HepG2 (cell line): ENCODE measurements around the gene MICALL2. TPM values are rescaled to one million over a fixed set of nuclear protein-coding genes. Genes with fewer than 3 reads are reported as not detected.
A peak's percentile ranks its signal among the peaks of the same experiment; 100 is the strongest.

Experiments used
- ARID5B ChIP-seq: IDR thresholded peaks from 2 replicates; pipeline ENCODE4 v1.4.0; 2020; ENCODE audit warnings: mild to moderate bottlenecking, missing genetic modification reagents
- ATF7-NPFF ChIP-seq: sonication (generic); formaldehyde crosslinking; IDR thresholded peaks from 2 replicates; pipeline ENCODE4 v1.8.1; 2023; ENCODE audit warnings: mild to moderate bottlenecking, low read depth, missing genetic modification reagents, moderate library complexity
- EEA1 ChIP-seq: sonication (generic); formaldehyde crosslinking; IDR thresholded peaks from 2 replicates; pipeline ENCODE4 v1.5.1; 2020; ENCODE audit warnings: mild to moderate bottlenecking, missing genetic modification reagents, borderline replicate concordance
- IKZF1 ChIP-seq: fragments of 450-650 bp; IDR thresholded peaks from 2 replicates; pipeline ENCODE4 v1.7.1; 2016
- MED13 ChIP-seq: sonication (generic); formaldehyde crosslinking; IDR thresholded peaks from 2 replicates; pipeline ENCODE4 v1.5.0; 2020; ENCODE audit warnings: missing genetic modification reagents
- NFYB ChIP-seq: sonication (generic); formaldehyde crosslinking; IDR thresholded peaks from 2 replicates; pipeline ENCODE4 v1.4.0; 2020; ENCODE audit warnings: missing genetic modification reagents
- POLR2A ChIP-seq, 2 experiments: IDR thresholded peaks; 2 replicates each; pipeline ENCODE4 v1.6.1; 2011; ENCODE audit warnings: low read depth in 2 of 2, low read length in 2 of 2, mild to moderate bottlenecking in 1 of 2, moderate library complexity in 1 of 2; ENCODE audit not compliant: insufficient read depth in 1 of 2
- PRMT3 ChIP-seq: sonication (generic); formaldehyde crosslinking; IDR thresholded peaks from 2 replicates; pipeline ENCODE4 v1.8.1; 2022; ENCODE audit warnings: low read depth, mild to moderate bottlenecking, moderate library complexity, missing genetic modification reagents, borderline replicate concordance
- RERE ChIP-seq: IDR thresholded peaks from 2 replicates; pipeline ENCODE4 v1.6.1; 2016; ENCODE audit warnings: low read depth, missing genetic modification reagents, missing compliant biosample characterization
- SMAD9 ChIP-seq: sonication (generic); formaldehyde crosslinking; IDR thresholded peaks from 2 replicates; pipeline ENCODE4 v1.5.1; 2020; ENCODE audit warnings: mild to moderate bottlenecking, missing genetic modification reagents
- SMYD3 ChIP-seq: sonication (generic); formaldehyde crosslinking; IDR thresholded peaks from 2 replicates; pipeline ENCODE4 v1.8.1; 2023; ENCODE audit warnings: mild to moderate bottlenecking, missing genetic modification reagents
- YEATS2 ChIP-seq: sonication (generic); formaldehyde crosslinking; IDR thresholded peaks from 2 replicates; pipeline ENCODE4 v1.4.0; 2020; ENCODE audit warnings: missing genetic modification reagents, borderline replicate concordance
- ZBTB7A ChIP-seq: sonication (generic); formaldehyde crosslinking; IDR thresholded peaks from 2 replicates; pipeline ENCODE4 v1.8.0; 2022; ENCODE audit warnings: mild to moderate bottlenecking, missing genetic modification reagents
- ZFP62 ChIP-seq: sonication (generic); formaldehyde crosslinking; IDR thresholded peaks from 2 replicates; pipeline ENCODE4 v1.4.0; 2020; ENCODE audit warnings: missing genetic modification reagents
- ZMYM2 ChIP-seq: sonication (generic); formaldehyde crosslinking; IDR thresholded peaks from 2 replicates; pipeline ENCODE4 v1.8.0; 2022; ENCODE audit warnings: mild to moderate bottlenecking, missing genetic modification reagents
- ZNF124 ChIP-seq: sonication (generic); formaldehyde crosslinking; IDR thresholded peaks from 2 replicates; pipeline ENCODE4 v1.4.0; 2020; ENCODE audit warnings: missing genetic modification reagents
- ZNF224 ChIP-seq: sonication (generic); formaldehyde crosslinking; IDR thresholded peaks from 2 replicates; pipeline ENCODE4 v1.5.0; 2020; ENCODE audit warnings: mild to moderate bottlenecking, missing genetic modification reagents
- ZNF546 ChIP-seq: sonication (generic); formaldehyde crosslinking; conservative IDR thresholded peaks from 2 replicates; pipeline ENCODE4 v1.8.1; 2023; ENCODE audit warnings: mild to moderate bottlenecking, missing genetic modification reagents
- ZNF564 ChIP-seq: sonication (generic); formaldehyde crosslinking; IDR thresholded peaks from 2 replicates; pipeline ENCODE4 v1.8.1; 2023; ENCODE audit warnings: mild to moderate bottlenecking, missing genetic modification reagents
- ZNF703 ChIP-seq: sonication (generic); formaldehyde crosslinking; IDR thresholded peaks from 2 replicates; pipeline ENCODE4 v1.5.1; 2020; ENCODE audit warnings: missing genetic modification reagents, mild to moderate bottlenecking, moderate library complexity, borderline replicate concordance
- ZNF83 ChIP-seq: sonication (generic); formaldehyde crosslinking; IDR thresholded peaks from 2 replicates; pipeline ENCODE4 v1.4.0; 2020; ENCODE audit warnings: missing genetic modification reagents, mild to moderate bottlenecking, borderline replicate concordance
- ZSCAN25 ChIP-seq: sonication (generic); formaldehyde crosslinking; IDR thresholded peaks from 2 replicates; pipeline ENCODE4 v1.8.0; 2022; ENCODE audit warnings: mild to moderate bottlenecking, missing genetic modification reagents
- polyA plus RNA-seq, 8 experiments: library from polyadenylated mRNA; depleted of rRNA in 3 of 8; stranded (reverse) in 7 of 8; unstranded in 1 of 8; fragments of >200 nt; fragmentation: Illumina TruSeq in 4 of 8; extraction: Trizol in 4 of 8; gene quantifications; 2 replicates each; pipeline versions ENCODE4 v1.2.1 to v1.2.3, GENCODE V29; 2011 to 2016; ENCODE audit warnings: low read depth in 4 of 8, missing spikeins in 1 of 8, mixed read lengths in 1 of 8; ENCODE audit not compliant: insufficient read depth in 1 of 8
- total RNA-seq, 5 experiments: library from RNA; depleted of rRNA; stranded (reverse); fragments of >200 nt; fragmentation: Illumina TruSeq; extraction: Trizol; gene quantifications; 2 replicates each; pipeline ENCODE4 v1.2.3, GENCODE V29; 2016; ENCODE audit warnings: low read depth in 1 of 5

Gene MICALL2
- total and polyA plus RNA-seq, 2 of the 13 experiments (the other 11 are each of a cell fraction or from before 2014, with no cell fraction given) = 5.8 to 12.4 TPM

- TF ChIP-seq ARID5B (CRISPR knock-in tag) = no peak
- no peak for TF ChIP-seq EEA1 (CRISPR knock-in tag)
- TF ChIP-seq NFYB (CRISPR knock-in tag) = no peak
- no peak for TF ChIP-seq SMYD3 (CRISPR knock-in tag)
- TF ChIP-seq ZFP62 (CRISPR knock-in tag) = no peak
- no peak for TF ChIP-seq RERE
- no peak for TF ChIP-seq ZNF703 (CRISPR knock-in tag)
- no peak for TF ChIP-seq ATF7-NPFF
- TF ChIP-seq ZNF224 (CRISPR knock-in tag) = no peak
- TF ChIP-seq POLR2A (IDR thresholded peaks at IDR 0.05; ENCODE audit: insufficient read depth in 1 of 2, low read depth in 2 of 2, low read length in 2 of 2) = no peak
- TF ChIP-seq ZNF564 = no peak
- no peak for TF ChIP-seq ZBTB7A
- TF ChIP-seq SMAD9 (CRISPR knock-in tag) = no peak
- 0 out of 2 replicates have a peak, but pooled peaks have one; percentile 28 for TF ChIP-seq ZNF124
- TF ChIP-seq IKZF1 = no peak
- TF ChIP-seq ZSCAN25 (CRISPR knock-in tag) = peak; percentile 56; the same call in 1 of the 2 replicates
- no peak for TF ChIP-seq ZNF83 (CRISPR knock-in tag)
- 0 out of 2 replicates have a peak, but pooled peaks have one; percentile 36 for TF ChIP-seq PRMT3 (CRISPR knock-in tag)
- TF ChIP-seq MED13 (CRISPR knock-in tag) = no peak
- no peak; the same call in 1 of the 2 replicates for TF ChIP-seq YEATS2 (CRISPR knock-in tag)
- TF ChIP-seq ZNF546 (CRISPR knock-in tag) = no peak
- TF ChIP-seq ZMYM2 (CRISPR knock-in tag) = no peak
These were observed 26.7 kb downstream of the MICALL2 start (continued) for GRCh38 chr7:1432411-1433082.
